GM21723 (cell line): ENCODE results near the gene ANO3.

Source experiments
- ATAC-seq: cut with Tn5 transposase; IDR thresholded peaks from one replicate; pipeline ENCODE4 v1.9.1; 2021; ENCODE audit warnings: mild to moderate bottlenecking, moderate library complexity; ENCODE audit not compliant: unreplicated experiment

Gene ANO3

DNA sequence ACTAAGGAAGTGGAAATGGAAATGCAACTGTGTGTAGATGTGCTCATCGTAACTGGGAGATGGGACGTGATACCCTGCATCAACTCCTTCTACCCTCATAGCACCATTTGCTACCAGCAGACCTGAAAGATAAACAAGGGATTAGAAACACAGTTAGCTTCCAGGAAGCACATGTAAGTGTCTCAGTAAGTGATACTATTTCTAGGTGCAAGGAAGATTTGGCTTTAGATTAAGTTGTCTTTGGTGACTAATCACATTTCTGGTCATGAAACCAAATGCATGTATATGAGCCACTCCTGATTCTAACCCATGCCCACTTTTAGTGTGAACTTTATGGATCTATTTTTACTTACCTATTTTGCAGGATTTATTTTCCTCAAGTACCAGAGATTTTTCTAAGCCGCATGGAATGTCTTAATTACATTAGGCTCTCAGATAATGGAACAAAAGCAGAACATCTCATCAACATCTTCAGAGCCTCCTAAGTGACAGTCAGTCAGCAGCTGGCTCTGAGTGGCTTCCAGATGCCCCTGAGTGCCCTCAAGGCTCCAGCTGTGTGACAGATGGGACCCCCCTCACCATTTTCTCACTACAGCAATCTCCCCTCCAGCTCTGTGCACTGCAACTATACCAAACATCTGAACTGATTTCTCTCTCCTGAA is 368.8 kb downstream of the ANO3 start:
- ATAC-seq = no peak

DNA sequence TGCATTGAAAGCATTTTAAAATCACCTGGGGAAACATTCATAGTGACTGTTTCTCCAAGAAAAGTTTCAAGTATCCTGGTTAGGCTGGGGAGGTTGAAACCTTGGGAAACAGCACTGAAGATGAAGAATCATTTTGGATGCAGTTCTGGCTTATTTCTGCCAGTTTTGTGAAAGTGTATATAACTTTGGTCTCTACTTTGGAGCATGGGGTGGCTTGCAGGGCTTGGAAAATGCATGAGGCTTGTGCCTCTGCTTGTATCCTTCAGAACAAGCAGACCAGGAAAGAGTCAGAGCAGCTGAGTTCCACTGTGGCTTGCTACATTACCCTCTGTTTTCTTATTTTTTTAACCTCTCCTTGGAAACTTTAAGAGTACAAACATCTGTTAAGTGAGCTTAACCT is 370.5 kb downstream of the ANO3 start:
- no peak for ATAC-seq

DNA sequence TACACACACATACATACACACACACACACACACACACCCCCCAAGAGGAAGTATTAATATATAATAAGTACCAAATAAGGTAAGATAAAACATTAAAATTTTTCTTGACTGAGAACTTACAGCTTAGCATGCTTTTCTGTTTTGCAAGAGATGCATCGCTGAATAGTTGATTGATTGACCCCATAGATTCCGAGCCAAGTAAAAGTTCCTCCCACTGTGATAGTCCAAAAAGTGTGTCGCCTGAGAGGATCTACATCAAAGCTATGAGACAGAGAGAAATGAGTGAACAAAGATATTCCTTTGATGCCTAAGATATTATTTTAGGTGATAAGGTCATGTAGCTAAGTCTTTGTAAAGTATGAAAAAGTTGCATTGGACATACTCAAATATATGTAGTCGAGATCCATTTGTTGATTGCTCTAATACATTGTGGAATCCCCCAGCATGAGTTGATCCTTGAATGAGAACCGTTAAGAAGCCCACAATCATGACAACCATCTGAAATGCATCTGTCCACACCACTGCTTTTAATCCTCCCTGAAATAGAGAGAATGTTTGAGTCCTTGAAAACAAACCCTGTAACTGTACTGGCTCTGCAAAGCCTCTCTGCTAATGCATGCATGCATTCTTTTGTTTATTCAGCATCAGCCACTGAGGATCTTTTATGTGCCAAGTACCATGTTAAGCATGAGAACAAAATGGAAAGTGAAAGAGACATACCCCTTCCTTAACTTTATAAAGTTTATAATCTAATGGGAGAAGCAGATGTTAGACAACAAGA is 371.7 kb downstream of the ANO3 start:
- no peak for ATAC-seq

DNA sequence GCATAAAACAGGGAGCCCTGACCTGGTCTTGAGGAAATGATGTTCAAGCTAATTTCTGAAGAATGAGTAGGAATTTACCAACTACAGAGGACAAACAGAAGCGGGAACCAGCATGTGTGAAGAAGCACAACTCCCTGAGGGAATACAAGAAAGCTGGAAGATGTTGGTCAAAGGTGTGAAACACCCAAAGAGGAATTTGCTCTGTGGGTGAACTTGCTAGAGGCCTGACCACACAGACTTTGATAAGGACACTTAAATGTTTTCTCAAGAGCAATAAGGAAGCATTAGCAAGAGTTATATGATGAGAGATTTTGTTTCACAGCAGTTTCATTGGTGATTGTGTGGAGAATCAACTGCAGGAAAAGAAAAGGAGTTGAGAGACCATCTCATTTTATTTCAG is 372.3 kb downstream of the ANO3 start:
- ATAC-seq = no peak

DNA sequence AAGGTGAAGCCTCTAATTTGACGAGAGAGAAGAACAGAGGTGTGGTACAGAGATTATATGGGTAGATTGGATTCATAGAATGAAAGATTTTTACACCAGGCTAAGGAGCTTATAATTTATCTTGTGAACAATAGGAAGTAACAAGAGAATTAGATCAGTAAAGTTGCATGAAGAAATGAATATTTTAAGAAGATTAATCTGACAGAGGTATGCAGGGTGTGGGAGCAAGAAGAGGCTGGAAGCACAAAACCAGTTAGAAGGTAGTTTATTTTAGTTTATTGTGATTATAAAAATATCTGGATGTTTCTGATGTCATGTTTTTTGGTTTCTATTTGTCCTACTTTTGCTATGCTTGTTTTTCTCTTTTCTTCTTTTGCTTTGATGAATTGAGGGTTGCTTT is 374.3 kb downstream of the ANO3 start:
- no peak for ATAC-seq

DNA sequence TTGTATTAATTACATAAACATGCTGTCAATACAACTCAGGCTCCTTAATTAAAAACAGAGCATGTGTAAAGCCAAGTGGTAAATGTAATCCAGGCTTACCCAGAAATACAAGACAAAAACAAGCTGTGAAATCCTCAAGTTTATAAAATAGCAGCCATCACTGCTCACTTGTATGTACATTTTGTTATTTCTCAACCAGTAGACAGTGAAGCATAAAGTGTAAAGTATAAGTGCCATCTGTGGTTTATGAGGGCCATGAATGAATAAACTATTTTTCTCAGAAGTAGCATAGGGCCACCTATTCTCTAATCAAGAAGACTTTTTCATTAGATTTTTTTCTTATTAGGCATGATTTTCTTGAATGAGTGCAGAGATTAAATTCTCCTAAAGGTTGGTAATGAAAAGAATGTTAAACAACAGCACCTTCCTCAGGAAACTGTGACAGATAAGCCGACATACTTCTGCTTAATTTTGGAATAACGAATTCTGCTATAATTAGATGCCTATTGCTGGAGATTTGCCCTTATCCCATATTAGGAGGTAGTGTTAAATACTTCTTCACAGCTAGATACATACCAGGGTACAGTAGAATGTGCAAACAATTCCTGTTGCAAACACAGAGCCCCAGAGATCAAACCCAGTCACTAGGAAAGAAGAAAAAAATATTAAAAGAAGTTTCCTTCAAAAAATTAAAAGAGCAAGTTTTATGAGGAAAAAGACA is 377.0 kb downstream of the ANO3 start:
- no peak for ATAC-seq

DNA sequence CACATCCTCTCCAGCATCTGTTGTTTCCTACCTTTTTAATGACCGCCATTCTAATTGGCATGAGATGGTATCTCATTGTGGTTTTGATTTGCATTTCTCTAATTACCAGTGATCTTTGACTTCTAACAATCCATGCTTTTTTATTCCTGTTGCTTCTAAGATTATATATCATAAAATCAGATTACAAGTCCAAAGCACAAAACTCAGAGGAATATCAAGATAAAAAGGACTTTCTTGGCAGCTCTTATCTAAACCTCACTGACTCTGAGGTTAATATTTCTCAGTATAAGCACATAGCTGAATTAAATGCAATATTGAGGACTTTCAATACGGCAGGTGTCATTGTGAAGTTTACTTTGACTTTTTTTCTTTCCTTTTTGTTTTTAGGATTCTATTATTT is 378.6 kb downstream of the ANO3 start:
- ATAC-seq = no peak

DNA sequence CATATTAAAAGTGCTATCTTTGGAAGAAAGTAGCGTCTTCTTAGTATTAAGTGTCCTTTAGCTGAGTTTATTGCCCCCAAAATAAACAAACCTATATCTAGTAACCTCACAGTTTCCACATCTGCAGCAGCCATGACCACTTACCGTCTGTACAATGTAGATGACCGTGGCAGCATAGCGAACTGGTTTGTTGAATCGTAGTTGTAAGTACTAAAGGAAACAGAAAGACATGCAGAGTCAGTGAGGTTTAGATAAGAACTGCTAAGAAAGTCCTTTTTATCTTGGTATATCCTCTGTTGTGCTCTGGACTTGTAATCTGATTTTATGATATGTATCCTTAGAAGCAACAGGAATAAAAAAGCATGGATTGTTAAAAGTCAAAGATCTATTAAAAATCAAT is 380.6 kb downstream of the ANO3 start:
- no peak for ATAC-seq
